ENCODE results near the gene FUZ.

The FUZ gene

DNA sequence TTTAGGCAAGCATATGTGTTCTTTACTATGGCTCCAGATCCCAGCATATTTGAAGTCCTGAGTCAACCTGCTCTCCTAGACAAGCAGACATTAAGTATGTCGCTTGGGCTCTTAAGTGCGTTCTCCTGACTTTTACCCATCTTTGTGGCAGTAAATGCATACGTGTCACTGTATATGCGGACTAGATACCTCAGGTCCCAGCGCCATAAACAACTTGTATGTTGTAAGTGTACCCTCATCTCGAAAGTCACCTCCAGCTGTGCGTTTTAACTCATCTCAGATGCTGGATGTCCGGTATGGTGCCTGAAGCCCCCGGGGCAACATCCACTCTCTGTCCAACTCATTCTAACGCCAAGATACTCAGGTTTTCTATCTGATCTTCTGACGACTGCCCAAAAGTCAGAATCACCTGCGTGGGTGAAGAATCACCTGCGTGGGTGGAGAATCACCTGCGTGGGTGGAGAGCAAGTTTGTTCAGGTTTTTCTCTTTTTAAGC is 39.6 kb upstream of the FUZ start (continued):
- TF ChIP-seq KLF16 (tag by site-specific recombination; IDR thresholded peaks at IDR 0.05) = no peak
- peak; percentile 94 for TF ChIP-seq ZFHX2 (tag by site-specific recombination; conservative IDR thresholded peaks at IDR 0.05)
- TF ChIP-seq ZNF138 (tag by site-specific recombination; IDR thresholded peaks at IDR 0.05; ENCODE audit: borderline replicate concordance) = no peak
- TF ChIP-seq ZNF266 (tag by site-specific recombination; IDR thresholded peaks at IDR 0.05; ENCODE audit: low read depth) = no peak
- TF ChIP-seq YY2 (tag by site-specific recombination; IDR thresholded peaks at IDR 0.05) = no peak
- TF ChIP-seq ZNF623 (tag by site-specific recombination; IDR thresholded peaks at IDR 0.05) = no peak
- peak; percentile 91 for TF ChIP-seq EGR2 (tag by site-specific recombination; IDR thresholded peaks at IDR 0.05; ENCODE audit: low read depth)
- no peak for TF ChIP-seq ZNF791 (tag by site-specific recombination; IDR thresholded peaks at IDR 0.05)
- TF ChIP-seq, protein P1, sequence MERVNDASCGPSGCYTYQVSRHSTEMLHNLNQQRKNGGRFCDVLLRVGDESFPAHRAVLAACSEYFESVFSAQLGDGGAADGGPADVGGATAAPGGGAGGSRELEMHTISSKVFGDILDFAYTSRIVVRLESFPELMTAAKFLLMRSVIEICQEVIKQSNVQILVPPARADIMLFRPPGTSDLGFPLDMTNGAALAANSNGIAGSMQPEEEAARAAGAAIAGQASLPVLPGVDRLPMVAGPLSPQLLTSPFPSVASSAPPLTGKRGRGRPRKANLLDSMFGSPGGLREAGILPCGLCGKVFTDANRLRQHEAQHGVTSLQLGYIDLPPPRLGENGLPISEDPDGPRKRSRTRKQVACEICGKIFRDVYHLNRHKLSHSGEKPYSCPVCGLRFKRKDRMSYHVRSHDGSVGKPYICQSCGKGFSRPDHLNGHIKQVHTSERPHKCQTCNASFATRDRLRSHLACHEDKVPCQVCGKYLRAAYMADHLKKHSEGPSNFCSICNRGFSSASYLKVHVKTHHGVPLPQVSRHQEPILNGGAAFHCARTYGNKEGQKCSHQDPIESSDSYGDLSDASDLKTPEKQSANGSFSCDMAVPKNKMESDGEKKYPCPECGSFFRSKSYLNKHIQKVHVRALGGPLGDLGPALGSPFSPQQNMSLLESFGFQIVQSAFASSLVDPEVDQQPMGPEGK (tag by site-specific recombination; IDR thresholded peaks at IDR 0.05) = peak; percentile 42; the same call in 1 of the 2 replicates
- TF ChIP-seq ZNF501 (tag by site-specific recombination; IDR thresholded peaks at IDR 0.05) = no peak
- no peak for TF ChIP-seq ZNF391 (tag by site-specific recombination; IDR thresholded peaks at IDR 0.05; ENCODE audit: borderline replicate concordance, low read depth)
- TF ChIP-seq, protein P2, sequence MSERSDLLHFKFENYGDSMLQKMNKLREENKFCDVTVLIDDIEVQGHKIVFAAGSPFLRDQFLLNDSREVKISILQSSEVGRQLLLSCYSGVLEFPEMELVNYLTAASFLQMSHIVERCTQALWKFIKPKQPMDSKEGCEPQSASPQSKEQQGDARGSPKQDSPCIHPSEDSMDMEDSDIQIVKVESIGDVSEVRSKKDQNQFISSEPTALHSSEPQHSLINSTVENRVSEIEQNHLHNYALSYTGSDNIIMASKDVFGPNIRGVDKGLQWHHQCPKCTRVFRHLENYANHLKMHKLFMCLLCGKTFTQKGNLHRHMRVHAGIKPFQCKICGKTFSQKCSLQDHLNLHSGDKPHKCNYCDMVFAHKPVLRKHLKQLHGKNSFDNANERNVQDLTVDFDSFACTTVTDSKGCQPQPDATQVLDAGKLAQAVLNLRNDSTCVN (tag by site-specific recombination; optimal IDR thresholded peaks at IDR 0.05) = no peak
- TF ChIP-seq ZNF335 (tag by site-specific recombination; conservative IDR thresholded peaks at IDR 0.05) = peak; percentile 52
- no peak for TF ChIP-seq ZNF529 (tag by site-specific recombination; IDR thresholded peaks at IDR 0.05; ENCODE audit: insufficient replicate concordance)
- no peak for TF ChIP-seq ZFP3 (tag by site-specific recombination; IDR thresholded peaks at IDR 0.05; ENCODE audit: low read depth)
- TF ChIP-seq, protein P3, sequence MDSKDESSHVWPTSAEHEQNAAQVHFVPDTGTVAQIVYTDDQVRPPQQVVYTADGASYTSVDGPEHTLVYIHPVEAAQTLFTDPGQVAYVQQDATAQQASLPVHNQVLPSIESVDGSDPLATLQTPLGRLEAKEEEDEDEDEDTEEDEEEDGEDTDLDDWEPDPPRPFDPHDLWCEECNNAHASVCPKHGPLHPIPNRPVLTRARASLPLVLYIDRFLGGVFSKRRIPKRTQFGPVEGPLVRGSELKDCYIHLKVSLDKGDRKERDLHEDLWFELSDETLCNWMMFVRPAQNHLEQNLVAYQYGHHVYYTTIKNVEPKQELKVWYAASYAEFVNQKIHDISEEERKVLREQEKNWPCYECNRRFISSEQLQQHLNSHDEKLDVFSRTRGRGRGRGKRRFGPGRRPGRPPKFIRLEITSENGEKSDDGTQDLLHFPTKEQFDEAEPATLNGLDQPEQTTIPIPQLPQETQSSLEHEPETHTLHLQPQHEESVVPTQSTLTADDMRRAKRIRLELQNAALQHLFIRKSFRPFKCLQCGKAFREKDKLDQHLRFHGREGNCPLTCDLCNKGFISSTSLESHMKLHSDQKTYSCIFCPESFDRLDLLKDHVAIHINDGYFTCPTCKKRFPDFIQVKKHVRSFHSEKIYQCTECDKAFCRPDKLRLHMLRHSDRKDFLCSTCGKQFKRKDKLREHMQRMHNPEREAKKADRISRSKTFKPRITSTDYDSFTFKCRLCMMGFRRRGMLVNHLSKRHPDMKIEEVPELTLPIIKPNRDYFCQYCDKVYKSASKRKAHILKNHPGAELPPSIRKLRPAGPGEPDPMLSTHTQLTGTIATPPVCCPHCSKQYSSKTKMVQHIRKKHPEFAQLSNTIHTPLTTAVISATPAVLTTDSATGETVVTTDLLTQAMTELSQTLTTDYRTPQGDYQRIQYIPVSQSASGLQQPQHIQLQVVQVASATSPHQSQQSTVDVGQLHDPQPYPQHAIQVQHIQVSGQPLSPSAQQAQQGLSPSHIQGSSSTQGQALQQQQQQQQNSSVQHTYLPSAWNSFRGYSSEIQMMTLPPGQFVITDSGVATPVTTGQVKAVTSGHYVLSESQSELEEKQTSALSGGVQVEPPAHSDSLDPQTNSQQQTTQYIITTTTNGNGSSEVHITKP (tag by site-specific recombination; IDR thresholded peaks at IDR 0.05) = no peak
- no peak for TF ChIP-seq ZBTB48 (tag by site-specific recombination; IDR thresholded peaks at IDR 0.05)
- no peak for TF ChIP-seq ZNF2 (tag by site-specific recombination; IDR thresholded peaks at IDR 0.05)
- no peak for TF ChIP-seq ZNF629 (tag by site-specific recombination; IDR thresholded peaks at IDR 0.05)
- no peak for TF ChIP-seq ZNF621 (tag by site-specific recombination; IDR thresholded peaks at IDR 0.05)
- TF ChIP-seq KLF9 (tag by site-specific recombination; IDR thresholded peaks at IDR 0.05; ENCODE audit: low read depth) = no peak

All from HEK293 (cell line).